Measurements from ENCODE around the gene IDI1.
"Not testable (repeated sequence)": the region's sequence is repeated elsewhere in the genome, so short reads cannot be mapped to it uniquely, and the experiment has no call there.

Gene IDI1

DNA sequence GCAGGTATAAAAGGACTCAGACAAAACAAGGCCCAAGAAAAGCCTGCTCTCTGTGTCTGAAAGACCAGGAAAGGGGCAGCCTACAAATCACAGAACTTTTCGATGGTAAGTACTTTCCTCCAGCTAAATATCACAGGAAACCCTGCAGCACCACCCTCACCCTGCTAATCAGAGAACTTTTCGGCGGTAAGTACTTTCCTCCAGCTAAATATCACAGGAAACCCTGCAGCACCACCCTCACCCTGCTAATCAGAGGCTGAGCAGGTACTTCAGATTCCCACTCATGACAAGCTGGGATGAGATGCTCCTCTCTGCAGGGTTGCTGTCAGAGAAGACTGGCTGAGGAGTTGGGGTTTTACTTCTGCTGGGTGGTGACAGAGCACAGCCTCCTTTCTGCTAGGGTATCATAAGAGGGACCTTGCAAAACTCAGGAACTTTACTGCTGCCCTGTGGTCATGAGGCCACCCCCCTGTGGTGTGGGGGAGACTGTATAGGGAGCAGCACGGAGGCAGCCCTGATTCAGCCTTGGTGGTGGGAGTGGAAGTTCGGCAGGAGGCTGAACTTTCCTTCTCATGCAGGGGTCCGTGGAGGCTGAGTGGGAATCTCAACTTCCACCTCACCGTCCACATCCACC is 14.4 kb upstream of the IDI1 start:
- DNase-seq: peak in 1 of 2 experiments; percentile 42

DNA sequence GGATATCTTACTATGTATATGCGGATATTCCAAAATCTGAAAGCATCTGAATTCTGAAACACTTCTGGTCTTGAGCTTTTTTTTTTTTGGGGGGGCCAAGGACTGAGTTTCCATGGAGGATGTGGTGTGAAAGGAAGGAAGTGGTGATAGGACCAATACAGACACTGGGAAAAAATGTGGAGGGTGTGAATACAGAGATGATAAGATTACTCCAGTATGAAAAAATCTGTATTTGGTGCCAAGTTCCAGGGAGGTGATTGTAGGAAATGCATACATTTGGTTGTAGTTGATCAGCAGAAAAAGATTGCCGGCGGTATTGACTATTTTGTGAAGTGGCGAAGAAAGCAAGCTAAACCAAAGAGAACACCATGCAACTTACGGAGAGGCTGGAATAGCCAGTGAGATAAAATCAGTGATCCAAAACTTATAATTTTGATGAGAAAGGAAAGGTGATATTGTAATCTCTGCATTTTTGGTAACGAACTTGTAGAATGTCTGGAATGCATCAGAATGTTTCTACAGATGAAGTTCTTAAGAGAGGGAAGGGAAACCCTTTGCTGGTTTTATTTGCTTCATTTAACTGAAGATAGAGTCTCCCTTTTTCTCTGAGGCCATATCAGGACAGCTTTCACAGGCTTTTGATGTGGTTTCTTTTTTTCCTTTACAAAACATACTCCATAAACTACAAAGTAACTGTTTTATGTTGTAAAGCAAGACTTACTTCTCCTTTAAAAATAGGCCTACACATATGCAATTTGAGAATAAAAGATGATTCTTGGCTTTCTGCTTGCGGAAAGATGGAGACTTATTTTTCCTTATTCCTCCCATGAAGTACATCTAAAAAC is 13.2 kb upstream of the IDI1 start:
- DNase-seq: no peak

DNA sequence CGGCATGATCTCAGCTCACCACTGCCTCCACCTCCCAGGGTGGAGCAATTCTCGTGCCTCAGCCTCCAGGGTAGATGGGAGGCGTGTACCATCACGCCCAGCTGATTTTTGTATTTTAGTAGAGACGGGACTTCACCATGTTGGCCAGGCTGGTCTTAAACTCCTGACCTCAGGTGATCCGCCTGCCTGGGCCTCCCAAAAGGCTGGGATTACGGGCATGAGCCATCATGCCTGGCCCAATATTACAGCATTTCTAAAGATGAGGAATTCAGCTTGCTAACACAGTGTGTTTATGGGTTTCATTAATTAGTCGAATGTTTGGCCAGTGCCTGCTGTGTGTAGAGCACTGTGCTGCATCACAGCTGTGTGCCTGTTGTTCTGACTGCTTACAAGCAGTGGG is 11.0 kb upstream of the IDI1 start:
- DNase-seq: no peak

DNA sequence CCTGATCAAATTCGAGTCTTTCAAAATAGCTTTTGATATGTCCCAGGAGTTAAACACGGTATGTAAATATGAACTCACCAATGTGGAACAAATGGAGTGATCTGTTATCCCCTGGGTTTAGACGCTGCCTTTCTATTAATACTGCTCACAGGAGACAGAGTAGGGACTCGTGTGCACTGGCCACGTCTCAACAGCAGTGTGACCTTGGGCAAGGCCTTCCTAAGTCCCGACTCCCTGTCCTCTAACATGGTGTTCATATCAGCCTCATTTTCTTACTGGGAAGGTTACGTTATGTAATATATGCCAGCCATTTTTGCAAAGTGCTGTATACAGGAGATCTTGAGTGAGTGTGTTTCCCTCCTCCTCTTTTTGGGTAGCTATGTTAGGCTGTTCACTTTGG is 9.1 kb upstream of the IDI1 start:
- no peak for DNase-seq

DNA sequence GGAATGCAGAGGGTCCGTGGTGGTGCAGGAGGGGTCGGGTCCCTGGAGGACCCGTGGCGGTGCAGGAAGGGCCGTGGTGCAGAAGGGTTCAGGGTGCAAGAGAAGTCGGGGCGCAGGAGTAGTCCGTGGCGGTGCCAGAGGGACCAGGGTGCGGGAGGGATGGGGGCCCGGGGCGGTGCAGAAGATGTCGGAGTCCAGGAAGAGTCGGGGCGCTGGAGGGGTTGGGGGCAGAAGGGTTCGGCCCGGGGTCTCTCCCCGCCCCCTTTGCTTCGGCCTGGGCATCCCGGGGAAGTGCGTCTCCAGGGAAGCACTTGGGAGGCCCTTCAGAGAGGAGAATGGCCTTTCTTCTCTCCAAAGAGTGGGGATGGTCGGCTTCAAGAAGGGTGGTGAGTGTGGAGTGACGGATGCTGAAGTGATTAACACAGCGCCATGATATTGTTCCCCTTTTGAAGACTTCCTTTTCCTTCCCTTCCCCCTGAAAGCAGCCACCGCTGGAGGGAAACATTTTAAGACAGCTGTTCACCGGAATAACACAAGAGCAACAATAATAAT is 8.3 kb upstream of the IDI1 start:
- DNase-seq: no peak

DNA sequence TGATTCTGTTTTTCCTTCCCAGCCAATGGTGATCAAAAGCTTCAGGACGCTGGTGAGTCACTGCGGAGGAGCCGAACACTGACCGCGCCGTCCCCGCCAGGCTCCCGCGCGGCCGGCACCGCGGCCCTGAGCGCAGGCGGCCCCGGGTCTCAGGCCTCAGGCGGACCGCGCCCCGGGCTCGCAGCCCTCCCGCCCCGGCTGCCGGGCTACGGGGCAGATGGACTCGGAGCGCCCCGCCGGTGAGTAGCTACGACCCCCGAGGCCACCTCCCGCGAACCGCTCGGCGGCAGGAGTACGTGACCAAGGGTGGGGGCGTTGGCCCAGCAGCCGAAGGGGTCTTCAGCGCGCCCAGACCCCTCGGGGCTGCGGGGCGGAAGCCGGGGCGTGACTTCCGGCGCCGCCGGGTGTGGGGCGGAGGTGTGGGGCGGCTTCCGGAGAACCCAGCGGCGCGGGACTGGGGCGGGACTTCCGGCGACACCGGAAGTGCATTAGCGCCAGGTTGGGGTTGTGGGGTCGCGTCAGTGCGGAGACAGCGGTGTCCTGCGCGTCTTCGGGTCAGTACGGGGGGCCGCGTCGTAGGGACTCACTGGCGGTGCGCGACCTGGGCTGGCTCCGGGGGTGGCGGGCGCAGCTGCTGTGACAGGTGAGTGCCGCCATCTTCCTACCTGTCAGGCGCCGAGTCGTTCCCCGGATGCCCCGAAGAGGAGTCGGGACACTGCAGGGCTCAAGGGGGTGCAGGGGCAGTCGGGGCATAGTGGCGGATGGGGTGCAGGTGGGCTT is 7.6 kb upstream of the IDI1 start, which contains the start of gene WDR37:
WDR37 (plus strand) TSS at position 60 of the 780 bp plus-strand sequence. CDS start 15,771 bp downstream, outside the sequence.
- peak; percentile 89 to 92 for DNase-seq

DNA sequence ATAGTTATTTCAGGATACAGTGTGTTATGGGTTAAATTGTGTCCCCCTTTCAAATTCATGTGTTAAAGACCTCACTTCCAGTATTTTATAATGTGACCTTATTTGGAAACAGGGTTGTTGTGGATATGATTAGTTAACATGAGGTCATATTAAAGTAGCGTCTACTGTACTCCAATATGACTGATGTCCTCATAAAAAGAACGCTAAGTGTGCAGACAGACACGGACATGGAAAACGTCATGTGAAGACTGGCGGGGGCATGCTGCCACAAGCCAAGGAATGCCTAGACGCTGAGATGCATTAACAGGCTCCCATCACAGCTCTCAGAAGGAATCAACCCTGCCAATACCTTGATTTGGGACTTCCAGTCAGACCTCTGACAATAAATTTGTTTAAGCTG is 5.8 kb upstream of the IDI1 start:
- no peak for DNase-seq

DNA sequence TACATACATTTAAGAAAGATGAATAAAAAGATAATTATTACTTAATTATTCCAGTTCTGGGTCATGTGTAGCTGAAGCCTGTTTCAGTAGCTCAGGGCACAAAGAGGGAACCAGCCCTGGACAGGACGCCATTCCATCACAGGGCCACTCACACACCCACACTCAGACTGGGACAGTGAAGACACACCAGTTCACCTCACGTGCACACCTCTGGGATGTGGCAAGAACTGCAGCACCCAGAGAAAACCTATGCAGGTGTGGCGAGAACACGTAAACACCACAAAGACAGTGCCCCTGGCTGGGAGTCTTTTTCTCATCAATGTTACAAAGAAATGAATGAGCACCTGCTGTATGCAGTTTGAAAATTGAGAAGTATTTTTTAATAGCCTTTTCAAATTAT is 1.6 kb upstream of the IDI1 start:
- peak; percentile 54 to 56 for DNase-seq

DNA sequence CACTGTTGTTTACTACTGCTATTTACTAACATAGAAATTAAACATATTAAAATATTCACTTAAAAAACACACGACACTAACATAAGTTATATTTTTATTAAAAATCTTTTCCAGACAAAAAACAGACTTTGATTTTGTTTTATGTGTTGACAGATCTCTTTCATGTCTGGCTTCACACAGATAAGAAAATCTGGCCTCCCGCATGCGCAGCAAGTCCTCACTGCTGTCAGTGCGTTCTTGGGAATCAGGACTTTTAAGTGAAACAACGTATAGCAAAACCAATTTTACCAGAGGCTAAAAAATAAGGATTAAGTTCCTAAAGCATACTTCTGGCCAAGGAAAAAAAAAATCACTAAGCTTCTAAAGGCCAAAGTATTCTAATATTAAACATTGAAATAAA is 1.2 kb upstream of the IDI1 start:
- DNase-seq: no peak

DNA sequence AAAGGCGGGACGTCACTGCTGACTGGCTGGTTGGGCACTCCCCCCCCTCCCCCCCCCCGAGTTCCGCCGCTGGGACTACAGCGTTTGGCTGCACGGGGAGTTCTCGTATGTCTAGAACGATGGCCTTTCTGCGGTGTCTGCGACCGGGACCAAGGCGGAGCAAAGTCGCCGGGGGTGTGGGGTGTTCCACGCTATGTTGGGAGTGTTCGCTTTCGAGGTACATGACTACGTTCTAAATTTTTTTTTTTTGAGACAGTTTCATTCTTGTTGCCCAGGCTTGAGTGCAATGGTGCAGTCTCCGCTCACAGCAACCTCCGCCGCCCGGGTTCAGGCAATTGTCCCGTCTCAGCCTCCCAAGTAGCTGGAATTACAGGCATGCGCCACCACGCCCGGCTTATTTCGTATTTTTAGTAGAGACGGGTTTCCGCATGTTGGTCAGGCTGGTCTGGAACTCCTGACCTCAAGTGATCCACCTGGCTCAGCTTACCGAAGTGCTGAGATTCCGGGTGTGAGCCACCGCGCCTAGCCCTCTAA is 573 bp upstream of the IDI1 start:
- DNase-seq: no peak

DNA sequence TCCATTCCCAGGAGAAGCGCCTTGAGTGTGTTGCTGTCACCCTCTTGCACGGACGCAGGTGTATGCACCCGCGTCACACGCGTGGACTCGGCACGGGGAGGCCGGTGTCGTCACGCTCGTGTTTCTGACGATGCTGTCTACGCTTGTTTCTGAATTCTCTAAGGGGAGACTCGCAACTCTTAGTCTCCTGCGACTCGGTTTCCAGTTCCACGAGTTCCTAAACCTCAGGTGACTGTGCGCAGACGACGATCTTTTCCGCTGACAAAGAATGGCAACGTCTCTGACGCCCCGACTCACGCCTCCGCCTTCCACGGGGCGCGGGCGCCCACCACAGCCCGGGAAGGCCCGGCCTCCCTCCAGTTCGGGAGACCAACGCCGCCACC is 579 bp downstream of the IDI1 start:
- DNase-seq: no peak

DNA sequence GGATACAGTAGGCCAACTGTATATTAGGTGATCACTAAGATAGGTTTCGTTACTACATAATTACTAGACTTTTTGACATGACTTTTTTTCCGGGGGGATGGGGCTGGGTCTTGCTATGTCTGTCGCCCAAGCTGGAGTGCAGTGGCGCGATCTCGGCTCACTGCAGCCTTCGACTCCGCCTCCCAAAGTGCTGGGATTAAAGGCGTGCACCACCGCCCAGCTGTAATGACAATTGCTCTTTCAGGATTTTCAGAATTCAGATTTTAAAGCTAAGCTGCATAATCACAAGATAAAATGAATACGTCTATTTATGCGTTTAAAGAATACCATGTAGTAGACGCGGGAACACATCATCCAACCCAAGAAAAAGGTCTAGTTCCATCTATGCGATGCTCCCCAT is 982 bp downstream of the IDI1 start:
- peak in 1 of 2 experiments; percentile 41 for DNase-seq

DNA sequence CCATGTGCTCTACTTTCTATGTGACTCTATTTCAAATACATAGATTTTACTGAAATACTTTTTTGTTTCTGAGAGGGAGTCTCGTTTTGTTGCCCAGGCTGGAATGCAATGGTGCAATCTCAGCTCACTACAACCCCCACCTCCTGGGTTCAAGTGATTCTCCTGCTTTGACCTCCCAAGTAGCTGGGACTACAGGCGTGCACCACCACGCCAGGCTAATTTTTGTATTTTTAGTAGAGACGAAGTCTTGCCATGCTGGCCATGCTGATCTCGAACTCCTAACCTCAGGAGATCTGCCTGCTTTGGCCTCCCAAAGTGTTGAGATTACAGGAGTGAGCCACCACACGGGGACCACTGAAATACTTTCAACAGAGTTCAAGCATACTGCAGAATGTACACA is 3.5 kb downstream of the IDI1 start:
- DNase-seq: no peak

DNA sequence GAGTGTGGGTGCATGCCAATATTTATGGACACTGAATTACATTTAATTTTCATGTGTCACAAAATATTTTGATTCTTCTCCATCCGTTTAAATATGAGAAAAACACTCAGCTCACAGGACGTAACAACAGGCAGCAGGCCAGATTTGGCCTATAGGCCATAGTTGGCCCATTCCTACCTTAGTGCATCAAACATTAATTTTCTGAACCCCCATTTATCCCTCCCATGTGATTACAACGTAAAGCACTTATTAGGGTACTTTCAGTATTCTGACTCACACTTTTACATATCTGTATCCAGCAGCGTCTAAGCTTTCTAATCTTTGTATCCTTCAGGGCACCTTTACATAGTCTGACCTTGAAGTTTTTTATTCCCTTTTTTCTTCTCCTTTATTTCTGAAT is 4.0 kb downstream of the IDI1 start:
- DNase-seq: no peak

DNA sequence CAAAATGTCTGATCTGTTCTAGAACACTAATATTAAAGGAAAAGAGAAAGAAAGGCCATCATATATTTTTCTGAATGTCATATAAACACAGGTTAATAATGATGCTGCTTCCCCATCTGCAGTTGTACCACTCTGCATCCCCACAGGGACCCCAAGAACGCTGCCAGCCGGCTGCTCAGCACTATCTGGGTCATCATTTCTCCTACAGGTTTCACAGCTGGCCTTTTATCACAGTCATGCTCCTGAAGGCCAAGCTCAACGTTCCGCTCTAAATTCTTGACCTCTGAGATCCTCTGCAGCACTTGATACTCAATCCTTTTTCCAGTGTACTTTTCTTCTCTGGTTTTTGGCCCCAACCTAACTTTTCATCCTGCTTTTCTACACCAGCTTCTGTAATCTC is 4.8 kb downstream of the IDI1 start:
- DNase-seq: no peak

DNA sequence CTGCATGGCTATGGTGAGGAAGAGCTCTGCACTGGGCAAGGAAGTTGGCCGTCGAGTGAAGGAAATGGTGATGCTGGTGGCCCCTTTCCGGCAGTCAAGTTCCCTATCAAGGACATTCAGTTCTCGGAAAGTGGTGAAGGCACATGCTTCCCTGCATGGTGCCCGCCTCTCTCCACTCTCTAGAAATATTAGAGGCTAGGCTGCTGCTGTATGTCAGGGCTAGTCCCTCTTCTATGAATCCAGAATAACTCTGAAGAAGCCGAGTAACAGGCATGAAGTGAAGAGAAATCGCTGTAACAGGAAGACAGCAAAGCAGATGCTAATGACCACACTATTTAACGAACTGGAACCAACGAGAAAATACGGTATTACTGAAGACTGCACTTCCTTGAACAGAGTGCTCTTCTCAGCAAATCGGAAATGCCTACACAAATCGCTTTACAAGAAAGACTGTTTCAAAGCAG is 5.4 kb downstream of the IDI1 start:
- peak in 1 of 2 experiments; percentile 40 for DNase-seq

DNA sequence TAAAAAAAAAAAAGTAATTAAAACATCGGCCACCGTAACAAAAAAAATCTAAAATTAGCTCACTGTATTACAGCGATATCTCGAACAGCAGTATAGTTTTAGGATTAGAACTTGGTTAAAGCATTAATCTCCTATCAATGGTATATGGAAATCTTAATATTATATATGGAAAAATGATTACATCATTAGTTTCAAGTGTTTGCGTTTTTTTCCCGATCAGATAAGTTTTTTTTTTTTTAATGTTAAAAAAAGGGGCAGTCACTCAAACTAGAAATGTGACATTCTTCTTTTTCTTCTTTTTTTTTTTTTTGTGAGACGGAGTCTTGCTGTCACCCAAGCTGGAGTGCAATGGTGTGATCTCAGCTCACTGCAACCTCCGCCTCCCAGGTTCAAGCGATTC is 7.4 kb downstream of the IDI1 start:
- DNase-seq: no peak

DNA sequence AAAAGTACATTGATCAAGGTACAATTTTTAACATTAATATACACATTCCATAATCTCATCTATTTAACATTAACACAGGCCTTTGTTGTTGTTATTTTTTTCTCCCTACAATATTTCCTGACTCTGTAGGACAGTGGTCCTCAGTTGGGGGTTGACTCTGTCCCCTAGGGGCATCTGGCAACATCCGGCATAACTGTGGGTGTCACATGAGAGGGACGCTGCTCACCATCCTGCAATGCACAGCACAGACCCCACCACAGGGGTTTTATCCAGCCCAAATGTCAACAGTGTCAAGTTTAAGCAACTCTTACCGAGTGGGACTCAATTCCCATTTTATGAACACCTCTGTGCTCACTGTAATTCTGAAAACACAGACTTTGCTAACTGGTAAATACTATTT is 8.8 kb downstream of the IDI1 start:
- no peak for DNase-seq

DNA sequence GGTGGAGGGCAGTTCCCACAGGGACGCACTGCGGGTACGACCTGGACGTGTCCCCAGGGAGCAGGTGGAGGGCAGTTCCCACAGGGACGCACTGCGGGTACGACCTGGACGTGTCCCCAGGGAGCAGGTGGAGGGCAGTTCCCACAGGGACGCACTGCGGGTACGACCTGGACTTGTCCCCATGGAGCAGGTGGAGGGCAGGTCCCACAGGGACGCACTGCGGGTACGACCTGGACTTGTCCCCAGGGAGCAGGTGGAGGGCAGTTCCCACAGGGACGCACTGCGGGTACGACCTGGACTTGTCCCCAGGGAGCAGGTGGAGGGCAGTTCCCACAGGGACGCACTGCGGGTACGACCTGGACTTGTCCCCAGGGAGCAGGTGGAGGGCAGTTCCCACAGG is 10.2 kb downstream of the IDI1 start:
- not testable (repeated sequence) for DNase-seq

DNA sequence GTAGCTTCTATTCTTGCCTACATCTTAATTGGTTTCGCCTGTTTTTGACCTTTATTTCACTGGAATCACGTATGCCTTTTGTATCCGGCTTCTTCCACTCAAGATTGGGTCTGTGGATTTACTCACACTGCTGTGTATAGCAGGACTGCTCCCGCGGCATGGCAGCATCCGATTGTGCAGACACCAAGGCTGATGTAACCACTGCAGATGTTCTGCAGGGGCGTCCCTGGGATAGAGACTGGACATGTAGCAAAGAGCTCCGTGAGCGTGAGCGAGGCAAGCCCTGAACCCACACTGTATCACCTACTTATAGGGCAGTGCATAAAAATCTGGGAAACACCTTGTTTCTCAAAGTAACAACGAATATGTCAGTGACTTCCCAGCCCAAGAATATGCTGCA is 11.8 kb downstream of the IDI1 start:
- no peak for DNase-seq

DNA sequence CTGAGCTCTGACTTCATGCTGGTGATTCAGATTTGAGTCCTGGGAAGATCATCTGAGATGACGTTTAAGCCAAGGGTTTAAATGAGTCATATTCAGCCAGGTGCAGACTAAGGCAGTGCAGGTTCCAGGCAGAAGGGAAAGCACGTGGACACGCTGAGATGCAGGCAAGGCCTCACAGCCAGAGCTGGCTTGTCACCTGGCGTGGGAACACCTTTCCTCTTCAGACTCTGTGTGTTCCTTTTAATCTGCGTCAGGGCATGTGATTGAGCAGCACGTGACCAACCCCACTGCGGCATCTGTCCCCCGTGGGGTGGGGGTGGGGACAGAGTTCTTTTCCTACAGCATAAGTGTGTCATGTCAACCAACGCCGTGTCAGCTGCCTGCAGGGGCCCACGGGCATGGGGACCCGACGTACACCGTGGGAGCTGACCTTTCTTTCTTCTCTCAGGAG is 12.6 kb downstream of the IDI1 start:
- DNase-seq: peak; percentile 48 to 60

DNA sequence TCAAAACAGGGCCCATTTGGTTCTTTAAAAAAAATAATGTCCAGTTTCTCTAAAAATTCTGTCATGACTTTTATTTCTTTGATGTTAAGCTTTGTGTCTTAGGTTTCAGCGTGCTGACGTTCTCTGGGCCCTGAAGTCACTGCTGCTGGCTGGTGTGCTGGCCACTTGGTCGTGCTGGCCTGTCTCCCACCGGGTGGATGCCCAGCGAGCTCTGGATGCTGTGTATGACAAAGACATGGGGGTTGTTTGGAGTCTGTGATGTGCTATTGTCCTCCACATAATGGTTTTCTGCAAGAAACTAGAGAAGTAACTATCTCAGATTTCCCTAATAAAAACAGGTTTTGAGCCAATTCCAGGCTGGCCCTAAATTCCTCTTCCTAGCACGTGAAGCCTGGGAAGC is 13.7 kb downstream of the IDI1 start:
- DNase-seq: no peak

DNA sequence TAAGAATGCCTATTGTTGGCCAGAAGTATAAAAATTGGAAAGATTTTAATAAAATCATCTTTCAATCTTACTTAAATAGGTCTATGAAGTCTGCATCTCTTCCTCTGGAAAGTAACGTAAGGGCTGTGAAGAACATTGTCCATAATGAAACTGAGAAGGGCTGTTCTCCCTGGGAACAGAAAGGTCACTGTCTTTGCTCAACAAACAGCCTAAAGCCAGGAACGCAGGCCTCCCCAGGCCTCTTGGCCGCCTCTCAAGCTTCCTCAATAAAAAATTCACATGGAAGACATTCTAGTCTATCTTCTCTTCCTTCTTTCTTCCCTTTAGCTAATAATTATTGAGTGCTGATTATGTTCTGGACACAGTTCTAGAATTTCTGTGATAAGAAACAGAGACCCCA is 14.2 kb downstream of the IDI1 start:
- no peak for DNase-seq
